DLD1 (cell line): ENCODE results near the gene CR2.
"Not testable (repeated sequence)": the region's sequence is repeated elsewhere in the genome, so short reads cannot be mapped to it uniquely, and the experiment has no call there.

Experiments used
- in situ Hi-C: cut with HindIII; loops from 2 replicates; pipeline ENCODE4 v1.10.0; 2017; ENCODE audit warnings: low sequenced_read_pairs

The CR2 gene

GRCh38 chr1:207502726-207503125 is 48.6 kb downstream of the CR2 start:
- in situ Hi-C loops, result no loop called here

- in situ Hi-C loops, result no loop called here
Observed at GRCh38 chr1:207503950-207504349, 49.8 kb downstream of the CR2 start.

- in situ Hi-C loops, result no loop called here
Observed at GRCh38 chr1:207504438-207504837, 50.3 kb downstream of the CR2 start.

- in situ Hi-C loops, result no loop called here
Observed at GRCh38 chr1:207510444-207510843, 56.3 kb downstream of the CR2 start.

GRCh38 chr1:207514890-207515289 is 60.8 kb downstream of the CR2 start:
- in situ Hi-C loops, result no loop called here

GRCh38 chr1:207516729-207517128 is 62.6 kb downstream of the CR2 start:
- in situ Hi-C loops, result no loop called here

- in situ Hi-C loops, result no loop called here
Observed at GRCh38 chr1:207518608-207519236, 64.6 kb downstream of the CR2 start.

GRCh38 chr1:207519505-207520399 is 65.6 kb downstream of the CR2 start:
- in situ Hi-C loops, result no loop called here

GRCh38 chr1:207520400-207521345 is 66.5 kb downstream of the CR2 start:
- in situ Hi-C loops, result not testable (repeated sequence)

GRCh38 chr1:207525239-207525638 is 71.1 kb downstream of the CR2 start:
- in situ Hi-C loops, result not testable (repeated sequence)

- in situ Hi-C loops, result not testable (repeated sequence)
Observed at GRCh38 chr1:207528401-207528800, 74.3 kb downstream of the CR2 start.

- in situ Hi-C loops, result not testable (repeated sequence)
Observed at GRCh38 chr1:207536263-207536662, 82.1 kb downstream of the CR2 start.
